ENCODE measurements around the gene SIGLEC11.

GRCh38 chr19:49929121-49929610, 31.8 kb downstream of the SIGLEC11 start, which contains the start of the genes ATF5 and NUP62:
- TF ChIP-seq POU2F2 (IDR thresholded peaks at IDR 0.05; ENCODE audit: low read depth, low read length) (0 out of 2 replicates have a peak, but pooled peaks have one; percentile 14), POLR2AphosphoS5 (IDR thresholded peaks at IDR 0.05; ENCODE audit: low read depth, low read length) (peak; percentile 85)

All from GM12891 (cell line).